WTC11 (cell line): ENCODE results near the gene DYSF. TPM values are rescaled to one million over a fixed set of nuclear protein-coding genes. Genes with fewer than 3 reads are reported as not detected.
A peak's percentile ranks its signal among the peaks of the same experiment; 100 is the strongest.

Experiments
- AR ChIP-seq: fragments of 250-450 bp; sonication (Bioruptor Pico); IDR thresholded peaks from 2 replicates; pipeline ENCODE4 v1.9.0; 2021; ENCODE audit warnings: mild to moderate bottlenecking
- ARID4B ChIP-seq: sonication (generic); formaldehyde crosslinking; IDR thresholded peaks from 2 replicates; pipeline ENCODE4 v1.8.0; 2023; ENCODE audit warnings: missing genetic modification reagents, mild to moderate bottlenecking, borderline replicate concordance
- CBFB ChIP-seq: sonication (generic); formaldehyde crosslinking; IDR thresholded peaks from 2 replicates; pipeline ENCODE4 v1.8.1; 2022; ENCODE audit warnings: mild to moderate bottlenecking, low read depth, missing genetic modification reagents
- CREB1 ChIP-seq: sonication (generic); formaldehyde crosslinking; IDR thresholded peaks from 2 replicates; pipeline ENCODE4 v1.8.0; 2023; ENCODE audit warnings: mild to moderate bottlenecking, missing genetic modification reagents
- EMX1 ChIP-seq: fragments of 250-450 bp; sonication (Bioruptor Pico); IDR thresholded peaks from 2 replicates; pipeline ENCODE4 v1.8.0; 2021; ENCODE audit warnings: mild to moderate bottlenecking
- ERG ChIP-seq: fragments of 250-450 bp; sonication (Bioruptor Pico); IDR thresholded peaks from 2 replicates; pipeline ENCODE4 v1.8.0; 2021; ENCODE audit warnings: mild to moderate bottlenecking
- ESRRA ChIP-seq: sonication (generic); formaldehyde crosslinking; IDR thresholded peaks from 2 replicates; pipeline ENCODE4 v1.8.1; 2022; ENCODE audit warnings: mild to moderate bottlenecking, missing genetic modification reagents, borderline replicate concordance
- GRHL2 ChIP-seq: fragments of 250-450 bp; sonication (Bioruptor Pico); IDR thresholded peaks from 2 replicates; pipeline ENCODE4 v1.8.0; 2022; ENCODE audit warnings: mild to moderate bottlenecking, moderate library complexity; ENCODE audit not compliant: insufficient replicate concordance, severe bottlenecking
- JAZF1 ChIP-seq: fragments of 250-450 bp; sonication (Bioruptor Pico); IDR thresholded peaks from 2 replicates; pipeline ENCODE4 v1.9.0; 2021; ENCODE audit warnings: moderate library complexity, mild to moderate bottlenecking, inconsistent platforms
- KAT7 ChIP-seq: sonication (generic); formaldehyde crosslinking; IDR thresholded peaks from 2 replicates; pipeline ENCODE4 v1.8.1; 2023; ENCODE audit warnings: missing genetic modification reagents, mild to moderate bottlenecking, borderline replicate concordance
- NFE2L1 ChIP-seq: sonication (generic); formaldehyde crosslinking; IDR thresholded peaks from 2 replicates; pipeline ENCODE4 v1.8.1; 2023; ENCODE audit warnings: missing genetic modification reagents
- NFYB ChIP-seq: sonication (generic); formaldehyde crosslinking; conservative IDR thresholded peaks from 2 replicates; pipeline ENCODE4 v1.8.0; 2022; ENCODE audit warnings: low read depth, missing genetic modification reagents
- NR1H2 ChIP-seq: sonication (generic); formaldehyde crosslinking; IDR thresholded peaks from 2 replicates; pipeline ENCODE4 v1.9.0; 2021; ENCODE audit warnings: mild to moderate bottlenecking, moderate library complexity, missing genetic modification reagents
- RORB ChIP-seq: fragments of 250-450 bp; sonication (Bioruptor Pico); IDR thresholded peaks from 2 replicates; pipeline ENCODE4 v1.9.0; 2021; ENCODE audit warnings: mild to moderate bottlenecking
- TEAD4 ChIP-seq: sonication (generic); formaldehyde crosslinking; IDR thresholded peaks from 2 replicates; pipeline ENCODE4 v1.8.0; 2022; ENCODE audit warnings: mild to moderate bottlenecking, missing genetic modification reagents
- ZBTB21 ChIP-seq: sonication (generic); formaldehyde crosslinking; IDR thresholded peaks from 2 replicates; pipeline ENCODE4 v1.8.1; 2023; ENCODE audit warnings: mild to moderate bottlenecking, missing genetic modification reagents, borderline replicate concordance
- ZBTB43 ChIP-seq: sonication (generic); formaldehyde crosslinking; IDR thresholded peaks from 2 replicates; pipeline ENCODE4 v1.8.1; 2023; ENCODE audit warnings: mild to moderate bottlenecking, missing genetic modification reagents
- ZMAT4 ChIP-seq: fragments of 250-450 bp; sonication (Bioruptor Pico); IDR thresholded peaks from 2 replicates; pipeline ENCODE4 v1.9.0; 2021; ENCODE audit warnings: mild to moderate bottlenecking
- ZNF121 ChIP-seq: sonication (generic); formaldehyde crosslinking; IDR thresholded peaks from 2 replicates; pipeline ENCODE4 v1.8.0; 2023; ENCODE audit warnings: missing genetic modification reagents
- ZNF219 ChIP-seq: sonication (generic); formaldehyde crosslinking; IDR thresholded peaks from 2 replicates; pipeline ENCODE4 v1.8.0; 2023; ENCODE audit warnings: missing genetic modification reagents, mild to moderate bottlenecking, borderline replicate concordance
- ZNF281 ChIP-seq: sonication (generic); formaldehyde crosslinking; IDR thresholded peaks from 2 replicates; pipeline ENCODE4 v1.8.0; 2023; ENCODE audit warnings: mild to moderate bottlenecking, missing genetic modification reagents
- ZNF317 ChIP-seq: sonication (generic); formaldehyde crosslinking; IDR thresholded peaks from 2 replicates; pipeline ENCODE4 v1.8.1; 2023; ENCODE audit warnings: low read depth, mild to moderate bottlenecking, moderate library complexity, missing genetic modification reagents, borderline replicate concordance
- ZNF416 ChIP-seq: fragments of 250-450 bp; sonication (Bioruptor Pico); IDR thresholded peaks from 2 replicates; pipeline ENCODE4 v1.9.0; 2021; ENCODE audit warnings: mild to moderate bottlenecking, inconsistent platforms
- ZNF425 ChIP-seq: fragments of 250-450 bp; sonication (Bioruptor Pico); conservative IDR thresholded peaks from 2 replicates; pipeline ENCODE4 v1.9.0; 2021; ENCODE audit warnings: mild to moderate bottlenecking
- total RNA-seq: library from RNA; stranded (reverse); gene quantifications from 3 replicates; pipeline ENCODE4 v1.2.3, GENCODE V29; 2021

The DYSF gene
- total RNA-seq, 1 experiment from 2014 or later: 14.8 TPM

GRCh38 chr2:71453404-71454220, at the start of gene DYSF (continued):
- peak; percentile 87; the same call in 1 of the 2 replicates for TF ChIP-seq ARID4B (CRISPR knock-in tag)
- TF ChIP-seq GRHL2: no peak
- no peak for TF ChIP-seq EMX1
- TF ChIP-seq ZBTB21: no peak
- TF ChIP-seq NFE2L1 (CRISPR knock-in tag): peak; percentile 60; the same call in 1 of the 2 replicates
- TF ChIP-seq ZNF121 (CRISPR knock-in tag): no peak
- no peak for TF ChIP-seq JAZF1 (CRISPR knock-in tag)
- TF ChIP-seq ERG (CRISPR knock-in tag): no peak
- TF ChIP-seq ZNF317 (CRISPR knock-in tag): no peak
- TF ChIP-seq ZNF219 (CRISPR knock-in tag): no peak
- TF ChIP-seq NR1H2: no peak
- TF ChIP-seq ZMAT4: no peak
- 0 out of 2 replicates have a peak, but pooled peaks have one; percentile 23 for TF ChIP-seq ZNF281 (CRISPR knock-in tag)
- TF ChIP-seq TEAD4 (CRISPR knock-in tag): peak; percentile 64; the same call in 1 of the 2 replicates
- TF ChIP-seq CBFB (CRISPR knock-in tag): no peak
- no peak for TF ChIP-seq ZNF425
- TF ChIP-seq RORB (CRISPR knock-in tag): no peak
- TF ChIP-seq ZBTB43: no peak
- TF ChIP-seq ESRRA (CRISPR knock-in tag): no peak
- no peak for TF ChIP-seq AR (CRISPR knock-in tag)
- no peak for TF ChIP-seq NFYB
- no peak for TF ChIP-seq ZNF416 (CRISPR knock-in tag)
- TF ChIP-seq CREB1 (CRISPR knock-in tag): no peak
- TF ChIP-seq KAT7 (CRISPR knock-in tag): no peak
